Measurements from ENCODE around the gene EML5. TPM values are rescaled to one million over a fixed set of nuclear protein-coding genes. Genes with fewer than 3 reads are reported as not detected.

EML5 gene
- total RNA-seq, 1 experiment from 2014 or later = 0.85 TPM

DNA sequence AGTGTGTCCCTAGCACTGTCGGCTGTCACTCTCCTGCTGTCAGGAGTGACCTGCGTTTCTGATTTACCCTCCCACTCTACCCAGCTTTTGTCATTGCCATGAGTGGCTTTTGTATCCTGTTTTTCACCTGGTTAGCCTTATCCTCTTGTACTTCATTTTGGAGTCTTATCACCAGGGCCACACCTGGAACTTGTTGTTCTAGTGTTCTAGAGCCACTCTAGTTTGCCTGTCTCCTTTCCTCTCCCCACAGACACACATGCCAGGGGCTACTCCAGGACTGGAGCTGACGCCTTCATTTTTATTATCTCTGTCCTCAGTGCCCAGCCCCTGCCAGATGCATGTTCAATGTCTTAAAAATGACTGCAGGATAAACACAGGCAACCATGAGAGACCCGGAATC, 195.7 kb downstream of the EML5 start (continued):
- TF ChIP-seq RELA (CRISPR knock-in tag; IDR thresholded peaks at IDR 0.05; ENCODE audit: borderline replicate concordance) = no peak
- TF ChIP-seq, protein P1, sequence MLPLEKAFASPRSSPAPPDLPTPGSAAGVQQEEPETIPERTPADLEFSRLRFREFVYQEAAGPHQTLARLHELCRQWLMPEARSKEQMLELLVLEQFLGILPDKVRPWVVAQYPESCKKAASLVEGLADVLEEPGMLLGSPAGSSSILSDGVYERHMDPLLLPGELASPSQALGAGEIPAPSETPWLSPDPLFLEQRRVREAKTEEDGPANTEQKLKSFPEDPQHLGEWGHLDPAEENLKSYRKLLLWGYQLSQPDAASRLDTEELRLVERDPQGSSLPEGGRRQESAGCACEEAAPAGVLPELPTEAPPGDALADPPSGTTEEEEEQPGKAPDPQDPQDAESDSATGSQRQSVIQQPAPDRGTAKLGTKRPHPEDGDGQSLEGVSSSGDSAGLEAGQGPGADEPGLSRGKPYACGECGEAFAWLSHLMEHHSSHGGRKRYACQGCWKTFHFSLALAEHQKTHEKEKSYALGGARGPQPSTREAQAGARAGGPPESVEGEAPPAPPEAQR (CRISPR knock-in tag; IDR thresholded peaks at IDR 0.05) = no peak
- no peak for TF ChIP-seq OVOL2 (CRISPR knock-in tag; IDR thresholded peaks at IDR 0.05; ENCODE audit: borderline replicate concordance)
- no peak for TF ChIP-seq JAZF1 (CRISPR knock-in tag; IDR thresholded peaks at IDR 0.05)
- TF ChIP-seq CBFB (CRISPR knock-in tag; IDR thresholded peaks at IDR 0.05; ENCODE audit: low read depth) = no peak

DNA sequence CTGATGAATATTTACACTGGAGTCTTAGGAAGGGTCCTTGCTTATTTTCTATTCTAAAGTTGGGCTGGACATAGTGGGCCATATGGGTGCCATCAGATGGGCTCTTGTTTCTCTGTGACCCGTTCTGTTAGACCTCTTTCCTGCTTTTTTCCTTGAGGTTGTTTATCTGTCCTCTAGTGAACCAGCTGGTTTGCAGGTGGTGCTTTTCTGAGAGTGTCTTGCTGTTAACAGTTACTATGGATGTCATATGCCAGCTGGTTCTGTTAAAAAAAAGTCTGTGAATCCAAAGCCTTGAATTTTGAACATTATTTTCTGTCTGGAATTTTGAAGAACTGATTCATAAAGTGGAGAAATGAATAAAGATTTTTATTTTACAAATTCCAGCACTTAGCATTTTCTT, 200.7 kb downstream of the EML5 start:
- H3K4me1 Mint-ChIP-seq = no peaks in the 10 kb centered on the region
- no peak overlapping the region for H3K27ac Mint-ChIP-seq
- peaks cover 62% of the 10 kb centered on the region for H3K36me3 Mint-ChIP-seq
- DNase-seq (ENCODE audit: low spot score) (no peak), ATAC-seq (no peak)
- CTCF ChIA-PET = interaction anchor here (0.7 kb wide), 1 partner anchor 401 kb away, joined by 6 read pairs; no protein-coding TSS in a partner anchor
- no peak overlapping the region for H3K4me3 Mint-ChIP-seq
- no peaks in the 10 kb centered on the region for H3K27me3 Mint-ChIP-seq (ENCODE audit: low read depth)
- TF ChIP-seq GTF2I (CRISPR knock-in tag; conservative IDR thresholded peaks at IDR 0.05) (no peak), NR1H2 (CRISPR knock-in tag; IDR thresholded peaks at IDR 0.05) (no peak), JAZF1 (CRISPR knock-in tag; IDR thresholded peaks at IDR 0.05) (no peak), ZNF121 (CRISPR knock-in tag; IDR thresholded peaks at IDR 0.05) (no peak), OVOL2 (CRISPR knock-in tag; IDR thresholded peaks at IDR 0.05; ENCODE audit: borderline replicate concordance) (no peak), FOXP1 (CRISPR knock-in tag; IDR thresholded peaks at IDR 0.05; ENCODE audit: borderline replicate concordance) (no peak), TEAD4 (CRISPR knock-in tag; IDR thresholded peaks at IDR 0.05) (no peak), GABPB1 (CRISPR knock-in tag; IDR thresholded peaks at IDR 0.05) (no peak), RELA (CRISPR knock-in tag; IDR thresholded peaks at IDR 0.05; ENCODE audit: borderline replicate concordance) (no peak), RORB (CRISPR knock-in tag; IDR thresholded peaks at IDR 0.05) (no peak), KAT7 (CRISPR knock-in tag; IDR thresholded peaks at IDR 0.05; ENCODE audit: borderline replicate concordance) (no peak), NFYB (CRISPR knock-in tag; conservative IDR thresholded peaks at IDR 0.05; ENCODE audit: low read depth) (no peak)
- TF ChIP-seq, protein P2, sequence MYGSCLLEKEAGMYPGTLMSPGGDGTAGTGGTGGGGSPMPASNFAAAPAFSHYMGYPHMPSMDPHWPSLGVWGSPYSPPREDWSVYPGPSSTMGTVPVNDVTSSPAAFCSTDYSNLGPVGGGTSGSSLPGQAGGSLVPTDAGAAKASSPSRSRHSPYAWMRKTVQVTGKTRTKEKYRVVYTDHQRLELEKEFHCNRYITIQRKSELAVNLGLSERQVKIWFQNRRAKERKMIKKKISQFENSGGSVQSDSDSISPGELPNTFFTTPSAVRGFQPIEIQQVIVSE (CRISPR knock-in tag; IDR thresholded peaks at IDR 0.05; ENCODE audit: borderline replicate concordance) = no peak
- TF ChIP-seq, protein P3, sequence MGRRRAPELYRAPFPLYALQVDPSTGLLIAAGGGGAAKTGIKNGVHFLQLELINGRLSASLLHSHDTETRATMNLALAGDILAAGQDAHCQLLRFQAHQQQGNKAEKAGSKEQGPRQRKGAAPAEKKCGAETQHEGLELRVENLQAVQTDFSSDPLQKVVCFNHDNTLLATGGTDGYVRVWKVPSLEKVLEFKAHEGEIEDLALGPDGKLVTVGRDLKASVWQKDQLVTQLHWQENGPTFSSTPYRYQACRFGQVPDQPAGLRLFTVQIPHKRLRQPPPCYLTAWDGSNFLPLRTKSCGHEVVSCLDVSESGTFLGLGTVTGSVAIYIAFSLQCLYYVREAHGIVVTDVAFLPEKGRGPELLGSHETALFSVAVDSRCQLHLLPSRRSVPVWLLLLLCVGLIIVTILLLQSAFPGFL (CRISPR knock-in tag; IDR thresholded peaks at IDR 0.05; ENCODE audit: borderline replicate concordance) = no peak
- TF ChIP-seq, protein P4, sequence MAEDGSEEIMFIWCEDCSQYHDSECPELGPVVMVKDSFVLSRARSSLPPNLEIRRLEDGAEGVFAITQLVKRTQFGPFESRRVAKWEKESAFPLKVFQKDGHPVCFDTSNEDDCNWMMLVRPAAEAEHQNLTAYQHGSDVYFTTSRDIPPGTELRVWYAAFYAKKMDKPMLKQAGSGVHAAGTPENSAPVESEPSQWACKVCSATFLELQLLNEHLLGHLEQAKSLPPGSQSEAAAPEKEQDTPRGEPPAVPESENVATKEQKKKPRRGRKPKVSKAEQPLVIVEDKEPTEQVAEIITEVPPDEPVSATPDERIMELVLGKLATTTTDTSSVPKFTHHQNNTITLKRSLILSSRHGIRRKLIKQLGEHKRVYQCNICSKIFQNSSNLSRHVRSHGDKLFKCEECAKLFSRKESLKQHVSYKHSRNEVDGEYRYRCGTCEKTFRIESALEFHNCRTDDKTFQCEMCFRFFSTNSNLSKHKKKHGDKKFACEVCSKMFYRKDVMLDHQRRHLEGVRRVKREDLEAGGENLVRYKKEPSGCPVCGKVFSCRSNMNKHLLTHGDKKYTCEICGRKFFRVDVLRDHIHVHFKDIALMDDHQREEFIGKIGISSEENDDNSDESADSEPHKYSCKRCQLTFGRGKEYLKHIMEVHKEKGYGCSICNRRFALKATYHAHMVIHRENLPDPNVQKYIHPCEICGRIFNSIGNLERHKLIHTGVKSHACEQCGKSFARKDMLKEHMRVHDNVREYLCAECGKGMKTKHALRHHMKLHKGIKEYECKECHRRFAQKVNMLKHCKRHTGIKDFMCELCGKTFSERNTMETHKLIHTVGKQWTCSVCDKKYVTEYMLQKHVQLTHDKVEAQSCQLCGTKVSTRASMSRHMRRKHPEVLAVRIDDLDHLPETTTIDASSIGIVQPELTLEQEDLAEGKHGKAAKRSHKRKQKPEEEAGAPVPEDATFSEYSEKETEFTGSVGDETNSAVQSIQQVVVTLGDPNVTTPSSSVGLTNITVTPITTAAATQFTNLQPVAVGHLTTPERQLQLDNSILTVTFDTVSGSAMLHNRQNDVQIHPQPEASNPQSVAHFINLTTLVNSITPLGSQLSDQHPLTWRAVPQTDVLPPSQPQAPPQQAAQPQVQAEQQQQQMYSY (CRISPR knock-in tag; IDR thresholded peaks at IDR 0.05) = no peak
- TF ChIP-seq, protein P5, sequence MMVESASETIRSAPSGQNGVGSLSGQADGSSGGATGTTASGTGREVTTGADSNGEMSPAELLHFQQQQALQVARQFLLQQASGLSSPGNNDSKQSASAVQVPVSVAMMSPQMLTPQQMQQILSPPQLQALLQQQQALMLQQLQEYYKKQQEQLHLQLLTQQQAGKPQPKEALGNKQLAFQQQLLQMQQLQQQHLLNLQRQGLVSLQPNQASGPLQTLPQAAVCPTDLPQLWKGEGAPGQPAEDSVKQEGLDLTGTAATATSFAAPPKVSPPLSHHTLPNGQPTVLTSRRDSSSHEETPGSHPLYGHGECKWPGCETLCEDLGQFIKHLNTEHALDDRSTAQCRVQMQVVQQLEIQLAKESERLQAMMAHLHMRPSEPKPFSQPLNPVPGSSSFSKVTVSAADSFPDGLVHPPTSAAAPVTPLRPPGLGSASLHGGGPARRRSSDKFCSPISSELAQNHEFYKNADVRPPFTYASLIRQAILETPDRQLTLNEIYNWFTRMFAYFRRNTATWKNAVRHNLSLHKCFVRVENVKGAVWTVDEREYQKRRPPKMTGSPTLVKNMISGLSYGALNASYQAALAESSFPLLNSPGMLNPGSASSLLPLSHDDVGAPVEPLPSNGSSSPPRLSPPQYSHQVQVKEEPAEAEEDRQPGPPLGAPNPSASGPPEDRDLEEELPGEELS (CRISPR knock-in tag; IDR thresholded peaks at IDR 0.05) = no peak
- TF ChIP-seq, protein P6, sequence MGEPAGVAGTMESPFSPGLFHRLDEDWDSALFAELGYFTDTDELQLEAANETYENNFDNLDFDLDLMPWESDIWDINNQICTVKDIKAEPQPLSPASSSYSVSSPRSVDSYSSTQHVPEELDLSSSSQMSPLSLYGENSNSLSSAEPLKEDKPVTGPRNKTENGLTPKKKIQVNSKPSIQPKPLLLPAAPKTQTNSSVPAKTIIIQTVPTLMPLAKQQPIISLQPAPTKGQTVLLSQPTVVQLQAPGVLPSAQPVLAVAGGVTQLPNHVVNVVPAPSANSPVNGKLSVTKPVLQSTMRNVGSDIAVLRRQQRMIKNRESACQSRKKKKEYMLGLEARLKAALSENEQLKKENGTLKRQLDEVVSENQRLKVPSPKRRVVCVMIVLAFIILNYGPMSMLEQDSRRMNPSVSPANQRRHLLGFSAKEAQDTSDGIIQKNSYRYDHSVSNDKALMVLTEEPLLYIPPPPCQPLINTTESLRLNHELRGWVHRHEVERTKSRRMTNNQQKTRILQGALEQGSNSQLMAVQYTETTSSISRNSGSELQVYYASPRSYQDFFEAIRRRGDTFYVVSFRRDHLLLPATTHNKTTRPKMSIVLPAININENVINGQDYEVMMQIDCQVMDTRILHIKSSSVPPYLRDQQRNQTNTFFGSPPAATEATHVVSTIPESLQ (CRISPR knock-in tag; IDR thresholded peaks at IDR 0.05) = no peak
- TF ChIP-seq, protein P7, sequence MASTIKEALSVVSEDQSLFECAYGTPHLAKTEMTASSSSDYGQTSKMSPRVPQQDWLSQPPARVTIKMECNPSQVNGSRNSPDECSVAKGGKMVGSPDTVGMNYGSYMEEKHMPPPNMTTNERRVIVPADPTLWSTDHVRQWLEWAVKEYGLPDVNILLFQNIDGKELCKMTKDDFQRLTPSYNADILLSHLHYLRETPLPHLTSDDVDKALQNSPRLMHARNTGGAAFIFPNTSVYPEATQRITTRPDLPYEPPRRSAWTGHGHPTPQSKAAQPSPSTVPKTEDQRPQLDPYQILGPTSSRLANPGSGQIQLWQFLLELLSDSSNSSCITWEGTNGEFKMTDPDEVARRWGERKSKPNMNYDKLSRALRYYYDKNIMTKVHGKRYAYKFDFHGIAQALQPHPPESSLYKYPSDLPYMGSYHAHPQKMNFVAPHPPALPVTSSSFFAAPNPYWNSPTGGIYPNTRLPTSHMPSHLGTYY (CRISPR knock-in tag; IDR thresholded peaks at IDR 0.05) = no peak
- POLR2A ChIA-PET = no interaction called here
- H3K9me3 Mint-ChIP-seq = no peaks in the 10 kb centered on the region
